ENCODE results near the gene ZNF442. TPM values are rescaled to one million over a fixed set of nuclear protein-coding genes. Genes with fewer than 3 reads are reported as not detected.

The ZNF442 gene
- 6.6 TPM for total RNA-seq

GRCh38 chr19:12365236-12366162, at the start of gene ZNF442:
ZNF442 (minus strand) TSS chr19:12365683; CDS start chr19:12363631, 2,052 bp downstream.

GRCh38 chr19:12400633-12401502, 35.4 kb upstream of the ZNF442 start, which contains the start of gene ZNF799:
ZNF799 (minus strand) TSS chr19:12401271; CDS start chr19:12401070, 201 bp downstream.

DNA sequence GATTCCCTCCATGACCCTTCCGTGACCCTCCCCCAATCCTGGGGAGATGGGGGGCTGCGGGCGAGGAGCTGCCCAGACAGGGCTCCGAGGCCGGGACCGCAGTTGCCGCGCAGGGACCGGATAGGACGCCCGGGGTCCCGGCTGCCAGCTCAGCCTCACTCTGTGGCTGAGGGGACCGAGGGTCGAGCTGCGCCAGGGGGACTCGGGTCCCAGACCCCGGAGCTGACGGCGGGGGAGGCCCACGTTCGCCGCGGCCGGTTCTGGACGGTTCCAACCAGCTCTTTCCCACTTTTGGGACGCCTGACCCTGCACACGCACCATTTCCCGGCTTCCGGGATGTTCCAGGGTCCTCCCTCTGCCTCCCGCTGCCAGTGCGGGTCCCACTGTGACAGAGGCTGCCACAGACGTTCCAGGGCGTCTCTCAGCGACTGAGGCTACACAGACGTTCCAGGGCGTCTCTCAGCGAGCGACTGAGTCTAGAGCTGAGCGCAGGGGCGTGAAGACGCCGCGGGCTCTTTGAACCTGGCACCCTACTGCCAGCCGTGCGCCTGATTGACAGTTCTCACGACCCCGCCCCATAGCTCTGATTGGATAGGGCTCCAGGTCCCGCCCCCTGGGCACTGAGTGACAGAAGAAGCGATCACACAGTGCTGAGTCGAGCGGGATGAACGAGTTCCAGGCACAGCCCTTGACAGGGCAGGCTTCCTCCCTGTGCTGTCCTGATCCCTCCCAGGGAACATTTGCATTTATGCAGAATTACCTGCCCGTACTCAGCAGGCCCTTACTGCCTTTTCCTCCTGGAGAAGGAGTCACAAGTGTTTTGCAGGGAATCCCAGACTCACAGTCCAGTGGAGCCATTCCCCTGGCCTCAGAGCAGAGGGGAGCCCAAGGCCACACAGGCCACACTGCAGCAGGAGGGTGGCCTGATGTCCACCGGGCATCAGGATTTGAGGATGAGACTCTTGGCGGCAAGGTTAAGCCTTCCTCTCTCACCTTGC, 32.0 kb downstream of the ZNF442 start, which contains the start of gene ZNF563:
ZNF563 (minus strand) TSS at position 472 of the 998 bp plus-strand sequence; CDS start at position 321, 151 bp downstream.

Small RNAs within 50 kb of the gene (small RNA-seq; reads per million reads assigned to genes)
- not detected for gene RPS29P23 (ENCODE audit: low replicate concordance)

Other genes with a start within 250 kb of the ZNF442 start
- 10.0 TPM for gene ZNF20, start 225.3 kb downstream of the ZNF442 start, total RNA-seq
- gene ZNF625, start 208.9 kb downstream of the ZNF442 start, total RNA-seq = 26.6 TPM
- 26.3 TPM for gene ZNF136, start 202.6 kb downstream of the ZNF442 start, total RNA-seq
- 25.4 TPM for gene ZNF44, start 70.8 kb downstream of the ZNF442 start, total RNA-seq
- gene ZNF563, start 32.0 kb downstream of the ZNF442 start, total RNA-seq = 2.5 TPM
- gene ZNF799, start 35.6 kb upstream of the ZNF442 start, total RNA-seq = 8.5 TPM
- gene ZNF443, start 75.3 kb upstream of the ZNF442 start, total RNA-seq = 25.0 TPM
- gene ZNF709, start 119.1 kb upstream of the ZNF442 start, total RNA-seq = 32.6 TPM
- 36.9 TPM for gene ZNF564, start 185.8 kb upstream of the ZNF442 start, total RNA-seq
- 21.6 TPM for gene ZNF490, start 245.1 kb upstream of the ZNF442 start, total RNA-seq
- gene ZNF791, start 245.2 kb upstream of the ZNF442 start, total RNA-seq = 29.1 TPM